Jurkat, Clone E6-1 (cell line): ENCODE measurements around the gene IL1RAPL1.

ENCODE experiments used
- DNase-seq: peaks from one replicate; pipeline ENCODE4 v3.0.0-alpha.2; 2011; ENCODE audit warnings: low read depth, low spot score
- H3K4me3 ChIP-seq: 2 replicates; pipeline ENCODE4 v1.5.1; 2011; ENCODE audit warnings: mild to moderate bottlenecking, low read length, control low read depth, moderate library complexity

The IL1RAPL1 gene

DNA sequence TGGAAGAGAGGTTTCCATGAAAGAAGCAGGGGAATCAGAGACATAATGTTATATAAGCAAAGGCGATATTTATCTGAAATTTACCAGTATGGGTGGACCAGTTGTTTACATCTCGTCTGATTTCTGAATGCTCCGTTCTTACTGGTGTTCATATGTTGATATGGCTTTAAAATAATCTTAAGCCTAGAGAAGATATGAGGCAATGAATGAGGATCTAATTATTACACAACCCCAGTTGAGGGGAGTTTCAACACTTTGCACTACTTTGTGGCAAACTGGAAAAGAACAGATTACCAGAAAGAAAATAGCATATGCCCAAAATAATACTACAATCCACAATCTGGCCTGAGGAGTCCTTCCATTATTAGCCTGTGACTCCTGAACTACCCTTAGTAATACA is 1364.8 kb downstream of the IL1RAPL1 start:
- no peak overlapping the region for H3K4me3 ChIP-seq
- no peak for DNase-seq

DNA sequence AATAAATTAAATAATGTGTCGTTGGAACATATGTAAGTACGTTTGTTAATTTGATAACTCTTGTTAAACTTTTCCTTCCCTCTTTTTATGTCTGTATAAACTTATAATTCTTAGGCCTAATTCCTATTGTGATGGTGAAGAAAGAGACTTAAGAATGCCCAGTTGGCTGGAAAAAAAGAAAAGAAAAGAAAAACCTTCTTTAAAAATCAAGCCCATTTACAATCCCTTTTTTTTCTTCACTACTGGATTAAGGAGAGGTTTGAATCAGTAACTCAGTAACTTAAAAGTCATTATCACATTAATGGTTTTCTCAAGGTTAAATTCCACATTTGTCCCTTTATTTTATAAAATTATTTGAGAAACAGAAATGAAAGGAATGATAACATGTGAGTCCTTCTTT is 1374.8 kb downstream of the IL1RAPL1 start:
- no peak overlapping the region for H3K4me3 ChIP-seq
- DNase-seq: no peak

DNA sequence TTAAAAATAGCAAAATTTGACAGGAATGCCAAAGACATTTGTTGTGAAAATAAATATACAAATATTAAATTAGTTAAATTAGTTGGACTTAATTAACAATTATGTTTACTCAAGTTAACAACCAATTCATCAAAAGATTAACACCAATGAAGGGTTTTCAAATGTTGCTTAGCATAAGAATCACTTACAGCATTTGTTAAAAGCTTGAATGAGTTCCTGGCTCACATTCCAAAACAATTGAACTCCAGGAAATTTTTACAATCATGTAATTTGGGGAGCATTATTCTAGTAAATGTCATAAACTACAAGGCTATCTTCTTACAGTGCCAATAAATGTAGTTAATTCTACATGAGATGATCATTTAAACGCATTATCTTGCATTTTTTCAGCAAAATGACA is 1378.4 kb downstream of the IL1RAPL1 start:
- no peak overlapping the region for H3K4me3 ChIP-seq
- DNase-seq: no peak

DNA sequence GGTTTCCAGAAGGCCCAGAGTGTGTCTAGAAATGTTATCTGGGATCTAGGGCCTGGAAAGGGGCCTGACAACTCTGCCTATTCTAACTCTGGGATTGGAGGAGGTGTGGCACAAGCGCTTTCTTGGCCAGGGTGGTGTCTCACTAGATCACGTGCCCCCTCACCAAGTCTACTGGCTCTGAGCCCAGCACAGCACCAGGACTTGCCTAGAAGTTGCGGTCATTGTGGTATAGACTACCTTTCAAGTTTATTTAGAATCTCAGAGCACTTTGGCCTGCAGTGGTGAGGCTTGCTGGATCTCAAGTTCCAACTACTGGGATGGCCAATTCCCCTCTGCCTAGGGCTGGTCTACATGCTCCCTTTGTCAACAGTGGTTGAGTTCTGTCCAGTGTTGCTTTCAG is 1404.8 kb downstream of the IL1RAPL1 start:
- no peak for DNase-seq
- H3K4me3 ChIP-seq: no peak overlapping the region

DNA sequence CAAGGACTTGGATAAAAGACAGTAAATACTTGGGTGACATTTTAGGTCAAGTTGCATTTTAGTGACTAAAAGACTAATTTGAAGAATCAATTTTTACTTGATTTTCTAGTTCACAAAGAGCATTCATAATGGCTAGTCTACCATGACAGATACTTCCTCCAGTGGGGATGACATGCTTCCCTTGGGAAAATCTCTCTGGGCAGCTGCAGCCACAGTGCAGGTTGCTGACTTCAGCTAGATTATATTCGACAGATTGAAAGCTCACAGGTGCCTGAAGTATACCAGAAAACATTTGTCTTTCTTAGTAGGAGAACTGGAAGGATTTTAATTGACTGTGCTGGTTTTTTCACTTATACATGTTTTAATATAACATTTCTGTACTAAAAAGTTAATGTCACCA is 1418.6 kb downstream of the IL1RAPL1 start:
- H3K4me3 ChIP-seq: no peak overlapping the region
- DNase-seq: no peak
